Eye (tissue), 1 donor: ENCODE data around the gene ACE.

Experiments used
- DNase-seq: peaks from one replicate; pipeline ENCODE4 v3.0.0-alpha.2; 2015

Gene ACE

DNA sequence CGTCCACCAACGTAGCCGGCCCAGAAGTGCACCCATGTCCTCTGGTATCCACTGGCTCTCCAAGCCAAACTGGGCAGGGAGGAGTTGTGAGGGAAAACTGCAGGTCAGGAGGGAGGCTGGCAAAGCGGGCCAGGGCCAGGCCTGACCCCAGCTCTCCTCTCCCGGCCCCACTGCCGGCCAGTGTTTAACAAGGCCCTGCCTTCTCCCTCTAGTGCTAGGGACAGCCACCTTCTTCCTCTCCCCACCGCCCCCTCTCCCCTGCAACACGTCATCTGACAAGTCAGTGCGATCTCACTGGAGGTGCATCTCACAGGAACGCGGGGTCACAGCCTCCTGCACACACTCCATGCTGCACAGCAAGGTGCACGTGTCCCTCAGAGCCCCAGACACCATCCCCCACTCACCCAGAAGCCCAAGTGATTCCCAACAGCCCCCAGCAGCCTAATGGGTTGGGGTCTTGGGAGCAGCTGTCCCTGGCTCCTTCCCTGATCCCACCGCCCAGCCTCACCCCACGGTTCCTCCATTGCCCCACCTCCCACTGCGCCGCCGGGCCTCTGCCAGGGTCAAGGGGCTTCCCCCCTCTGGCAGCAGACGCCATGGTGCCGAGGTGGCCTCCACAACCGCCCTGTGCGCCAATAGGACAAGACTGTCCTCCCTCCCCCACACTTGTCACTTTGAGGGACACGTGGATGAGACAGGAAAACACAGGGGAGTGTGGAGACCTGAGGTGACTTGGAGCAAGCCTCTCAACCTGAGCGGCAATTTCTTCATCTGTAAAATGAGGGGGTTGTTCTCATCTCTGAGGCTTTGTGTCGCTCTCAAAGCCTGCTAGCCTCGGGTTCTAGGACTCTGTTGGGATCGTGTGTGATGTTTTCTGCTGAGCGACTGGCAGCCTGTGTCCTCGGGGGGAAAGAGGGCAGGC is 1.1 kb upstream of the ACE start:
- DNase-seq, result peak; percentile 66

DNA sequence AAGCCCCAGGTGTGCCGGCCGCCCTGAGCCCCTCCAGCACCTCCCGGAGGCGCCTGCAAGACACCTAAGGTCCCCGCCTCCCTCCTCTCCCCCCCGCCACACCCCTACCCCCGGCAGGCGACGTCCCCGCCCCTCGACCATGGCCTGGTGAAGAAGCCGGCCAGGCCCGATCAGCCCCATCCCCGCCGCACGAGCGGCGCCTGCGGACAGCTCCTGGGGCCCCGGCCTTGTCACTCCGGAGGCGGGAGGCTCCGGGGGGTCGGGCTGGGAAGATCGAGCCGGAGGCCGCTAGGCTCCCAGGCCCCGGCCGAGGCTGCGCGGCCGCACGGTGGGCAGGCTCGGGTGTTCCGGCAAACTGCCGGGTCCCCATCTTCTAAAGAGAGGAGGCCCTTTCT is 405 bp upstream of the ACE start:
- peak; percentile 68 for DNase-seq

DNA sequence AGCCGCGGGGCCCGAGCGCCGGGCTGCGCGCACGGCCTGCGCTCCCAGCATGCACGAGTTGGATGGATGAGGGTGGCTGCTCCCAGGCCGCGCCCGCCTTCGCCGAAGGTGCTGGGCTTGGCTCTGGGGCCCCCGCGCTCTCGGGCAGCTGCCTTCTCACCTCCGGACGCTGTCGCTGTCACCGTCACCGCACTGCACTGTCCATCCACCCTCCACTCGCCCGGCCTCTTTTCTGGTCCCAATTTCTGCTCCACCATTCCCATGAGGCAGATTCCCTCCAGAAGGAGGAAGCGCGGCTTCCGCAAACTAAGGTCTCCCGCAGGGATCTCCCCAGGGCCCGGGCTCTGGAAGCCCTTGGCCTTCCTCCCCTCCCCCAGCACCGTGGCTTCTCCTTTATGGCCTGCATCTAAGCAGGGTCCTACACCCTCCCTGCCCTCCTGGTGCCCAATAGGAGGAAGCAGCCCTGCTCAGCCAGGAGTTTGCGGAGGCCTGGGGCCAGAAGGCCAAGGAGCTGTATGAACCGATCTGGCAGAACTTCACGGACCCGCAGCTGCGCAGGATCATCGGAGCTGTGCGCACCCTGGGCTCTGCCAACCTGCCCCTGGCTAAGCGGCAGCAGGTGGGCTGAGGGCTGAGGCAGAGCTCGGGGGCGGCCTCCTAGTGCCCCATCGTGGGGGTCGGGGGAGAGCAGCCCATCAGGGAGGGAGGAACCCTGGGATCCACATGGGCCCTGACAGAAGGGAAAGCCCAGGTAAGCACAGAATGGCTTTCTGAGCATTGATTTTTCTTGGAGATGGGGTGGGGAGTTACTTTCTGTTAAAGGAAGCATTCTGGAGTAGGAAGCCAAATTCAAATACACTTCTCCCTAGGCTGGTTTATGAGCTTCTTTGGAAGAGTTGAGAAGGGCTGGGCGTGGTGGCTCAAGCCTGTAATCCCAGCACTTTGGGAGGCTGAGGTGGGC is 899 bp downstream of the ACE start:
- peak; percentile 57 for DNase-seq

DNA sequence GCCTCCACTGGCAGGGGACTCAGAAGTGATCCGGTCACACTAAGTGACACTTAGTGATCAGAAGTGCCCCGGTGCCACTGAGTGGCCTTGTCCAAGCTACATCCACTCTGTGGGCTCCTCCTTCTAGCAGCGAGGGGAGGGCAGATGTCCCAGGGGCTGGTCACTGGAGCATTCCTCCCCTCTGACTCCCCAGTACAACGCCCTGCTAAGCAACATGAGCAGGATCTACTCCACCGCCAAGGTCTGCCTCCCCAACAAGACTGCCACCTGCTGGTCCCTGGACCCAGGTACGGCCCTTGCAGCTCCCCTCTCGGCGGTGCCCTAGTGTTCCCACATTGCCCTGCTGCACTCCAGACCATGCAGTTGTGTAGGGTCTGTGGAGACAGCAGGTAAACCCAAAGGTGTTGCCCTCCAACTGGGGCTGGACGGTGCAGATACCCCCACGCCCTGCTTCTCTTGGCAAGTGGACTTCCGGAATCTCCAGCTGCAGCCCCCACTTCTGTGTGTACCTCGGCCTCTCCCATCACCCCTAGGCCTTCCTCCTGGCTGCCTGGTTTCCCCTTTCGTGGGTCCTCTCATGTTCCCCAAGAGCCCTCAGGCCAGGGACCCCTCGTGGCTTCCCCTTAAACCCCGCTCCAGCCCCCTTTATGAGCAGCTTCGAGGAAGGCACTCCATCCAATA is 2.1 kb downstream of the ACE start:
- peak; percentile 83 for DNase-seq

- DNase-seq, result no peak
These were observed 2.8 kb downstream of the ACE start for GRCh38 chr17:63479495-63480184.

- DNase-seq, result no peak
These were observed 3.4 kb downstream of the ACE start for GRCh38 chr17:63480192-63480784.

DNA sequence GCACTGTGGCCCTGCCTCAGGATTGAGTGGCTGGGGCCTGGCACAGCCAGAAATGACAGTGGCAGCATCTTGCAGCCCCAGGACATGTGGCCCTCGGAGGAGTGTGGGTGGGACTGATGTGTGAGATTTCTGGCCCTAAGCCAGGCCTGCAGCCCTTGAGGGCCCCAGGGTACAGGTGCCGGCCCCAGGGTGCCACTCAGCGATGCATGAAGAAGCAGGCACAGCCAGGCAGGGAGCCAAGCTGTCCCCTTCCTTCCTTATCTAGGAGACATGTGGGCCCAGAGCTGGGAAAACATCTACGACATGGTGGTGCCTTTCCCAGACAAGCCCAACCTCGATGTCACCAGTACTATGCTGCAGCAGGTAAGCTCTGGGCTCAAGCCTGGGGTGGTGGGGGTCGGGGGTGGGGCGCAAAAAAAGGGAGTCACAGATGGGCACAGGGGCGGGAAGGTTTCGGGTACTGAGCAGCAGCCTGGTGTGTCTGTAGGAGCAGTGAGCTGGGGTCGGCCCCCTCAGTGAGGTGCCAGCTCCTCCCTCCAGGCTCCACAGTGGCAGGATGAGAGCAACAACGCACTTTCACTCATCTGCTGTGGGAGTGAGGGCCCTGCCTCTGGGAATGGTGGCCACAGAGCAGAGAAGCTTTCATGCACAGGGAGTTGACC is 4.1 kb downstream of the ACE start:
- DNase-seq, result no peak

DNA sequence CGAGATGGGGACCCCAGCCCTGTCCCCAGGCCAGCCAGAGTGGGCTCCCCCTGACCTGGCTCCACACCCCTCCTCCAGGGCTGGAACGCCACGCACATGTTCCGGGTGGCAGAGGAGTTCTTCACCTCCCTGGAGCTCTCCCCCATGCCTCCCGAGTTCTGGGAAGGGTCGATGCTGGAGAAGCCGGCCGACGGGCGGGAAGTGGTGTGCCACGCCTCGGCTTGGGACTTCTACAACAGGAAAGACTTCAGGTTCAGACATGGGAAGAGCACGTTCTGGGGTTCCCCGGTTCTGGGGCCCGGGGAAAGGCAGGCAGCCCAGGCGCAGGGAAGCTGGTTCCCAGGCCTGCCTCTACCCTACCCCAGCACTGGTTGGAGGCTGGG is 4.6 kb downstream of the ACE start:
- no peak for DNase-seq

GRCh38 chr17:63482509-63482908 is 5.6 kb downstream of the ACE start:
- no peak for DNase-seq

- no peak for DNase-seq
These were observed 6.2 kb downstream of the ACE start for GRCh38 chr17:63483038-63483437.

DNA sequence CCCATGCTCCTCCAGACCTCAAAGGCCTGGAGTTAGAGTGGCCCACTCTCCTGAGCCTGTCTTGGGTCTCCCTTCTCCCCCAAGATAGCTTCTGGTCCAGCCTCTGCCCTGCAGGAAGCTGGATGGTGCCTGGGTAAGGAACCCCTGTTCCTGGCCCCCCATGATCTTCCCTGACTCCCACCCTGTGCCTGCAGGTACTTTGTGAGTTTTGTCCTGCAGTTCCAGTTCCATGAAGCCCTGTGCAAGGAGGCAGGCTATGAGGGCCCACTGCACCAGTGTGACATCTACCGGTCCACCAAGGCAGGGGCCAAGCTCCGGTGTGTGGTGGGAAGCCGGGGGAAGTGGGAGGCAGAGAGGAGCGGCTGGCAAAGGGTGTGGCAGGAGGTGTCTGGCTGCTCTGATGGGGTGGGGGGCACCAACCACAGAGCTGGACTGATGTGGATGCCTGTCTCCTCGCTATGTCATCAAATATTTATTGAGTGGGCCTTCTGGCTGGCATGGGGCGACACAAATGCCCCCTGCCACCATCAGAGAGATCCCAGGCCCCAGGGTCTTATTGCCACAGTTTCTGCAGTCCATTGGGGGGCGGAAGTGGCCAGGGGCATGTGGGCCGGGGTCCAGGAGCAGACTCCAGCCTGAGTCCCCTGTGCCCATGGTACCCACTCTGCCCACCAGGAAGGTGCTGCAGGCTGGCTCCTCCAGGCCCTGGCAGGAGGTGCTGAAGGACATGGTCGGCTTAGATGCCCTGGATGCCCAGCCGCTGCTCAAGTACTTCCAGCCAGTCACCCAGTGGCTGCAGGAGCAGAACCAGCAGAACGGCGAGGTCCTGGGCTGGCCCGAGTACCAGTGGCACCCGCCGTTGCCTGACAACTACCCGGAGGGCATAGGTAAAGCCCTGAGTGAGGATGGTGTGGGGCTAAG is 7.1 kb downstream of the ACE start:
- DNase-seq, result no peak

DNA sequence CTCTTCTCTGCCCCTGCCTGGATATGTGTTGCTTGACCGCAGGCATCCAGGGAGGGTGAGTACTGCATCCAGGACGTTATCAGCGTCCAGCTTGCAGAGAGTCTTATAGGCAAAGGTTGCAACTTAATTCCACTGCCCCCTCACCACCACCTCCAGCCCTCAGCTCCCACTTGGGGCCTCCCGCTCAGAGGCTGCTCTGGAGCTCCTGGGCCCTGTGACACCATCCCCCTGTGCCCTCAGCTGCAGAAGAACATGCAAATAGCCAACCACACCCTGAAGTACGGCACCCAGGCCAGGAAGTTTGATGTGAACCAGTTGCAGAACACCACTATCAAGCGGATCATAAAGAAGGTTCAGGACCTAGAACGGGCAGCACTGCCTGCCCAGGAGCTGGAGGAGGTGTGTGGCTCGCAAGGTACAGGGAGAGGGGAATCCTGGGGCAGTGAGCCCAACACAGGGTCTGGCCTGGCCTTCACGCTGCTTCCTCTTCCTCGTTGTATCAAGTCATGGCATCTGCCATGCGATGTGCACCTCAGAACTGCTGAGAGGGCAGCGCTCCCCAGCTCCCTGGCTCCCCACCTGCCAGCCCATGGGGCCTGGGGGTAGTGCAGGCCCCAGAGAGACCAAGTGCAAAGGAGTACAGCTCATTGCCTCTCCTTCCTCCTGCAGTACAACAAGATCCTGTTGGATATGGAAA is 9.6 kb downstream of the ACE start:
- DNase-seq, result no peak

DNA sequence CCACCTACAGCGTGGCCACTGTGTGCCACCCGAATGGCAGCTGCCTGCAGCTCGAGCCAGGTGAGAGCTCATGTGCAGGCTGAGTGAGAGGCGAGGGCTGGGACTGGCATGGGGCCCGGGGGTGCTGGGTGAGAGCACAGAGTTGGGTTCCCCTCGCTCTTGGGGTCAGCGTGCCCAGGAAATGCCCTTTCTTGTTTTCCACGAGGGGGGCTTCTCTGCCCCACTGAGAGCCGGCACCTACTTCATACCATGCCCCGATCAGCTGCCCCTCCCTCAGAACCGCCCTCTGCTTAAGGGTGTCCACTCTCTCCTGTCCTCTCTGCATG is 10.1 kb downstream of the ACE start:
- no peak for DNase-seq

GRCh38 chr17:63488851-63489250 is 12.0 kb downstream of the ACE start:
- DNase-seq, result no peak

- no peak for DNase-seq
These were observed 12.4 kb downstream of the ACE start for GRCh38 chr17:63489291-63489690.

DNA sequence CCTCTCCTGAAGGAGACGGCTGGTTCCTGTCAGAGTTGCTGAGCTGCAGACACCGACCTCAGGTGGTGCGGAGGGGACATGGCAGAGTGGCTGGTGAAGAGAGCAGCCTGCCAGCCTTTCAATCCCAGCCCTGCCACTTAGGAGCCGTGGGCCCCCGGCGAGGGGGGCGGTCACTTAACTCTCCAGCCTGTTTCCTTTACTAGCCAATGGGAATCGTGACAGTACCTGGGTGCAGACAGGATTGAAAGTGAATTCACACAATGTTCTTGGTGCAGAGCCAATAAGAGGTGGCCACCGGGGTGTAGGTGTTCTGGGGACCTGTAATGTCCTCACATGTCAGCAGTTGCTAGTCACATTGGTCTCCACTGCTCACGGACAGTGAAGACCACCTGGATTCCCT is 13.5 kb downstream of the ACE start:
- no peak for DNase-seq

DNA sequence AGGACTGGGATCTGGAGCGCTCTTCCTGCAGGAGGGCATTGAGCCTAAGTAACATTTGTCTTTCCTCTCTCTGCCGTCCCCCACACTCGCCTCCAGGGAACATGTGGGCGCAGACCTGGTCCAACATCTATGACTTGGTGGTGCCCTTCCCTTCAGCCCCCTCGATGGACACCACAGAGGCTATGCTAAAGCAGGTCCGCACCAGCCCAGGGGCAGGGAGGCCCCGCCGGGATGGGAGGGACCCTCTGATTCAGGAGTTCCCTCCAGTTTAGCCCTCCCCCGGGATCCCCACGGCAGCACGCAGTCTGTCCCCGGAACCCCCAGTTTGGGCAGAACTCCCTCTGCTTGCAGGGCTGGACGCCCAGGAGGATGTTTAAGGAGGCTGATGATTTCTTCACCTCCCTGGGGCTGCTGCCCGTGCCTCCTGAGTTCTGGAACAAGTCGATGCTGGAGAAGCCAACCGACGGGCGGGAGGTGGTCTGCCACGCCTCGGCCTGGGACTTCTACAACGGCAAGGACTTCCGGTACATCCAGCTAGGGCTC is 14.1 kb downstream of the ACE start:
- DNase-seq, result no peak

DNA sequence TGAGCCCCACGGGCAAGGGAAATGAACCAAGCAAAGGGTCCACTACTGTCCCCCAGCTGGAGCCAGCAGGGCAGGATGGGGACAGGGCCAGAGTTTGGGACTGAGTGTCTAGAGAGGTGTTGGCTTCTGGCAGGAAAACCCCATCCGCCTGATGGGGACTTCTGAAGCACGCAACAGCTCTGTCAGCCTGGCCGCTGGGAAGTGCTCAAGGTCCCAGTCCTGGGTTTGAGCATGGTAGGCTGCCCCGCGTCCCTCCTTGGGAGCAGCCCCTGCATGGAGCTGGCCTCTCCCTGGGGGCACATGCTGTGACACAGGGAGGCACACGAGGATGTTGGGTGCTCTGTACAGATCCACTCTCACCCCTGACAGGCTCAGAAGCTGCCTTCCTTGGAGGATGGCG is 14.6 kb downstream of the ACE start:
- no peak for DNase-seq

GRCh38 chr17:63491977-63492618 is 15.2 kb downstream of the ACE start:
- DNase-seq, result no peak
